OCI-LY1 (cell line): Measurements from ENCODE around the gene TMEM229B.

ENCODE experiments used
- EZH2 ChIP-seq: fragments of 200-600 bp; sonication (generic), shearing (Covaris generic); IDR thresholded peaks from 2 replicates; pipeline ENCODE4 v1.8.0; 2017; ENCODE audit warnings: borderline replicate concordance, mixed run types, mild to moderate bottlenecking, antibody characterized with exemption, low read length, moderate library complexity, mixed read lengths
- TF ChIP-seq, protein P1 (sequence below): fragments of 200-600 bp; sonication (generic), shearing (Covaris generic); IDR thresholded peaks from 2 replicates; pipeline ENCODE4 v1.5.1; 2017; ENCODE audit warnings: mild to moderate bottlenecking, antibody characterized with exemption, low read length, moderate library complexity, mixed read lengths

DNA sequence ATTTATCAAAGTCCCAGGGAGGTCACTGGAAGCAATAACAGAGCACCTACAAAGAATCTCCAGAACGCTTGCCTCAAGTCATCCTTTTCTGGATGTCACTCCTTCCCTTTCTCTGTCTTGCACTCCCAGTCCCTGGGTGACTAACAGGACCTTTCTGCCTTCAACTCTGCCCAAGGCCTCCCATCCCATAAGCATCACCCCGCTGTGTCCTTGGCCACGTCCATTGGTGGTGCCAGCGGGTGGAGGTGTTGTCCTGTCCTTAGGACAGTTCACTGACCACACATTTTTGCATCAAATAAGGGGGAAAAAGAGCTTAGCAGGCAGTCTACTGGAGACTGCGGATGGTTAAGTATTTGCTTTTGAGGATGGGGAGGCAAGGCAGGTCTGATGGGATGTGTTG, 52.9 kb downstream of the TMEM229B start:
- TF ChIP-seq, protein P1, sequence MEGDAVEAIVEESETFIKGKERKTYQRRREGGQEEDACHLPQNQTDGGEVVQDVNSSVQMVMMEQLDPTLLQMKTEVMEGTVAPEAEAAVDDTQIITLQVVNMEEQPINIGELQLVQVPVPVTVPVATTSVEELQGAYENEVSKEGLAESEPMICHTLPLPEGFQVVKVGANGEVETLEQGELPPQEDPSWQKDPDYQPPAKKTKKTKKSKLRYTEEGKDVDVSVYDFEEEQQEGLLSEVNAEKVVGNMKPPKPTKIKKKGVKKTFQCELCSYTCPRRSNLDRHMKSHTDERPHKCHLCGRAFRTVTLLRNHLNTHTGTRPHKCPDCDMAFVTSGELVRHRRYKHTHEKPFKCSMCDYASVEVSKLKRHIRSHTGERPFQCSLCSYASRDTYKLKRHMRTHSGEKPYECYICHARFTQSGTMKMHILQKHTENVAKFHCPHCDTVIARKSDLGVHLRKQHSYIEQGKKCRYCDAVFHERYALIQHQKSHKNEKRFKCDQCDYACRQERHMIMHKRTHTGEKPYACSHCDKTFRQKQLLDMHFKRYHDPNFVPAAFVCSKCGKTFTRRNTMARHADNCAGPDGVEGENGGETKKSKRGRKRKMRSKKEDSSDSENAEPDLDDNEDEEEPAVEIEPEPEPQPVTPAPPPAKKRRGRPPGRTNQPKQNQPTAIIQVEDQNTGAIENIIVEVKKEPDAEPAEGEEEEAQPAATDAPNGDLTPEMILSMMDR = no peak
- no peak for TF ChIP-seq EZH2
